ENCODE measurements around the gene AKAP6. TPM values are rescaled to one million over a fixed set of nuclear protein-coding genes. Genes with fewer than 3 reads are reported as not detected.

AKAP6 gene
- total RNA-seq, 1 experiment from 2014 or later = 2.8 TPM

GRCh38 chr14:32507029-32507984, 178.2 kb downstream of the AKAP6 start:
- intact Hi-C loops (cut with micrococcal nuclease; ENCODE audit: unreplicated experiment) = no loop called here
- Mint-ChIP-seq H3K4me3 (ENCODE audit: low read depth, unreplicated experiment) (no peak overlapping the region), H3K27ac (ENCODE audit: unreplicated experiment) (peak overlapping the region; percentile 40), H3K9me3 (ENCODE audit: low read depth, unreplicated experiment) (no peaks in the 10 kb centered on the region), H3K27me3 (ENCODE audit: unreplicated experiment) (no peaks in the 10 kb centered on the region), H3K36me3 (ENCODE audit: insufficient read depth, unreplicated experiment) (peaks cover 6% of the 10 kb centered on the region), H3K4me1 (ENCODE audit: low read depth, unreplicated experiment) (peaks cover 31% of the 10 kb centered on the region)
- CTCF ChIA-PET = interaction anchor here (0.6 to 0.8 kb wide), 2 partner anchors 37 to 1853 kb away, joined by 3 to 4 read pairs; no protein-coding TSS in a partner anchor
- BruUV-seq (replicated peaks) = no TSS peak
- DNase-seq = peak; percentile 1
- no peak for TF ChIP-seq CTCF (IDR thresholded peaks at IDR 0.05; ENCODE audit: unreplicated experiment)

GRCh38 chr14:32508281-32508680, 179.2 kb downstream of the AKAP6 start:
- peaks cover 31% of the 10 kb centered on the region for H3K4me1 Mint-ChIP-seq (ENCODE audit: low read depth, unreplicated experiment)
- H3K36me3 Mint-ChIP-seq (ENCODE audit: insufficient read depth, unreplicated experiment) = peaks cover 6% of the 10 kb centered on the region
- intact Hi-C loops (cut with micrococcal nuclease; ENCODE audit: unreplicated experiment) = loop anchor here (2.0 kb wide), 1 partner anchor 35 kb away; no protein-coding TSS in a partner anchor
- H3K27me3 Mint-ChIP-seq (ENCODE audit: unreplicated experiment) = no peaks in the 10 kb centered on the region
- no peak for TF ChIP-seq CTCF (IDR thresholded peaks at IDR 0.05; ENCODE audit: unreplicated experiment)
- H3K4me3 Mint-ChIP-seq (ENCODE audit: low read depth, unreplicated experiment) = no peak overlapping the region
- DNase-seq = no peak
- CTCF ChIA-PET = interaction anchor here (0.7 kb wide), 1 partner anchor 276 kb away, joined by 6 read pairs; no protein-coding TSS in a partner anchor
- BruUV-seq (replicated peaks) = no TSS peak
- H3K27ac Mint-ChIP-seq (ENCODE audit: unreplicated experiment) = peak overlapping the region; percentile 40
- H3K9me3 Mint-ChIP-seq (ENCODE audit: low read depth, unreplicated experiment) = no peaks in the 10 kb centered on the region

- Mint-ChIP-seq H3K36me3 (ENCODE audit: insufficient read depth, unreplicated experiment) (peaks cover 6% of the 10 kb centered on the region), H3K4me3 (ENCODE audit: low read depth, unreplicated experiment) (peak overlapping the region; percentile 54), H3K27me3 (ENCODE audit: unreplicated experiment) (no peaks in the 10 kb centered on the region), H3K27ac (ENCODE audit: unreplicated experiment) (peak overlapping the region; percentile 83), H3K4me1 (ENCODE audit: low read depth, unreplicated experiment) (peaks cover 45% of the 10 kb centered on the region), H3K9me3 (ENCODE audit: low read depth, unreplicated experiment) (no peaks in the 10 kb centered on the region)
- intact Hi-C loops (cut with micrococcal nuclease; ENCODE audit: unreplicated experiment) = loop anchor here (2.0 kb wide), 1 partner anchor 37 kb away; no protein-coding TSS in a partner anchor
- peak; percentile 41 for DNase-seq
- no TSS peak for BruUV-seq (replicated peaks)
- TF ChIP-seq CTCF (IDR thresholded peaks at IDR 0.05; ENCODE audit: unreplicated experiment) = no peak
- CTCF ChIA-PET = interaction anchor here (1.5 kb wide), 1 partner anchor 36 kb away, joined by 3 read pairs; no protein-coding TSS in a partner anchor
Observed at GRCh38 chr14:32509632-32510187, 180.6 kb downstream of the AKAP6 start.

GRCh38 chr14:32510815-32511214, 181.7 kb downstream of the AKAP6 start:
- CTCF ChIA-PET = interaction anchor here (0.7 to 1.5 kb wide), 2 partner anchors 37 to 88 kb away, joined by 3 read pairs; no protein-coding TSS in a partner anchor
- intact Hi-C loops (cut with micrococcal nuclease; ENCODE audit: unreplicated experiment) = no loop called here
- H3K9me3 Mint-ChIP-seq (ENCODE audit: low read depth, unreplicated experiment) = no peaks in the 10 kb centered on the region
- H3K36me3 Mint-ChIP-seq (ENCODE audit: insufficient read depth, unreplicated experiment) = peaks cover 6% of the 10 kb centered on the region
- TF ChIP-seq CTCF (IDR thresholded peaks at IDR 0.05; ENCODE audit: unreplicated experiment) = no peak
- no peak overlapping the region for H3K27ac Mint-ChIP-seq (ENCODE audit: unreplicated experiment)
- H3K4me3 Mint-ChIP-seq (ENCODE audit: low read depth, unreplicated experiment) = no peak overlapping the region
- no peak for DNase-seq
- BruUV-seq (replicated peaks) = no TSS peak
- H3K4me1 Mint-ChIP-seq (ENCODE audit: low read depth, unreplicated experiment) = peaks cover 45% of the 10 kb centered on the region
- no peaks in the 10 kb centered on the region for H3K27me3 Mint-ChIP-seq (ENCODE audit: unreplicated experiment)
